Keratinocyte (primary cell): Measurements from ENCODE around the gene CEACAM20.
"Not testable (repeated sequence)": the region's sequence is repeated elsewhere in the genome, so short reads cannot be mapped to it uniquely, and the experiment has no call there.

Experiments
- CTCF ChIP-seq, 3 experiments: IDR thresholded peaks in 1 of 3; conservative IDR thresholded peaks in 1 of 3; optimal IDR thresholded peaks in 1 of 3; 2 replicates in 2 of 3; 3 replicates in 1 of 3; pipeline versions ENCODE3 to v1.5.1; 2011; ENCODE audit warnings: low read length in 3 of 3, mild to moderate bottlenecking in 3 of 3, moderate library complexity in 2 of 3, control low read depth in 1 of 3, inconsistent platforms in 1 of 3; ENCODE audit not compliant: insufficient read depth in 2 of 3; ENCODE audit errors: extremely low read depth in 1 of 3
- EZH2 ChIP-seq: IDR thresholded peaks from one replicate; pipeline ENCODE4 v1.6.1; 2012; ENCODE audit warnings: inconsistent platforms, mild to moderate bottlenecking, low read length, moderate library complexity

DNA sequence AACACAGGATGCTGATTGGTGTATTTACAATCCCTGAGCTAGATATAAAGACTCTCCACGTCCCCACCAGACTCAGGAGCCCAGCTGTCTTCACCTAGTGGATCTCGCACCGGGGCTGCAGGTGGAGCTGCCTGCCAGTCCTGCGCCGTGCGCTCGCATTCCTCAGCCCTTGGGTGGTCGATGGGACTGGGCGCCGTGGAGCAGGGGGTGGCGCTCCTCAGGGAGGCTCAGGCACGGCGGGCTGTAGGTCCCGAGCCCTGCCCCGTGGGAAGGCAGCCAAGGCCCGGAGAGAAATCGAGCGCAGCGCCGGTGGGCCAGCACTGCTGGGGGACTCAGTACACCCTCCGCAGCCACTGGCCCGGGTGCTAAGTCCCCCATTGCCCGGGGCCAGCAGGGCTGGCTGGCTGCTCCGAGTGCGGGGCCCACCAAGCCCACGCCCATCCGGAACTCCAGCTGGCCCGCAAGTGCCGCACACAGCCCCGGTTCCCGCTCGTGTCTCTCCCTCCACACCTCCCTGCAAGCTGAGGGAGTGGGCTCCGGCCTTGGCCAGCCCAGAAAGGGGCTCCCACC is 33.7 kb upstream of the CEACAM20 start:
- not testable (repeated sequence) for TF ChIP-seq CTCF (optimal IDR thresholded peaks at IDR 0.05 in 1 of 3, IDR thresholded peaks at IDR 0.05 in 1 of 3, conservative IDR thresholded peaks at IDR 0.05 in 1 of 3; ENCODE audit: extremely low read depth in 1 of 3, insufficient read depth in 2 of 3, low read length in 3 of 3); EZH2
